ENCODE results near the gene IL17D.
A peak's percentile ranks its signal among the peaks of the same experiment; 100 is the strongest.

IL17D gene

GRCh38 chr13:20689291-20689690 lies 14.2 kb upstream of the IL17D start:
- no peak for DNase-seq (ENCODE audit: low read depth in 3 of 3)

GRCh38 chr13:20691616-20692015 lies 11.9 kb upstream of the IL17D start:
- no peak for DNase-seq (ENCODE audit: low read depth in 3 of 3)

- no peak for DNase-seq (ENCODE audit: low read depth in 3 of 3)
Measured at GRCh38 chr13:20696073-20696472, 7.4 kb upstream of the IL17D start.

GRCh38 chr13:20699715-20700114 lies 3.8 kb upstream of the IL17D start:
- DNase-seq (ENCODE audit: low read depth in 3 of 3): no peak

GRCh38 chr13:20700288-20700687 lies 3.2 kb upstream of the IL17D start:
- DNase-seq (ENCODE audit: low read depth in 3 of 3): no peak

- DNase-seq (ENCODE audit: low read depth in 3 of 3): no peak
Measured at GRCh38 chr13:20701461-20701860, 2.0 kb upstream of the IL17D start.

- no peak for DNase-seq (ENCODE audit: low read depth in 3 of 3)
Measured at GRCh38 chr13:20702530-20702914, 977 bp upstream of the IL17D start.

- DNase-seq (ENCODE audit: low read depth in 3 of 3): peak; percentile 43 to 70 (median 50)
Measured at GRCh38 chr13:20703780-20704458, 420 bp downstream of the IL17D start.

- no peak for DNase-seq (ENCODE audit: low read depth in 3 of 3)
Measured at GRCh38 chr13:20704459-20705069, 1.1 kb downstream of the IL17D start.

- DNase-seq (ENCODE audit: low read depth in 3 of 3): no peak
Measured at GRCh38 chr13:20706661-20707060, 3.2 kb downstream of the IL17D start.

GRCh38 chr13:20708216-20708615 lies 4.7 kb downstream of the IL17D start:
- DNase-seq (ENCODE audit: low read depth in 3 of 3): no peak

GRCh38 chr13:20709369-20709768 lies 5.9 kb downstream of the IL17D start:
- DNase-seq (ENCODE audit: low read depth in 3 of 3): no peak

- DNase-seq (ENCODE audit: low read depth in 3 of 3): no peak
Measured at GRCh38 chr13:20709782-20710181, 6.3 kb downstream of the IL17D start.

- no peak for DNase-seq (ENCODE audit: low read depth in 3 of 3)
Measured at GRCh38 chr13:20711301-20712044, 8.0 kb downstream of the IL17D start.

GRCh38 chr13:20713014-20713376 lies 9.5 kb downstream of the IL17D start:
- no peak for DNase-seq (ENCODE audit: low read depth in 3 of 3)

- DNase-seq (ENCODE audit: low read depth in 3 of 3): no peak
Measured at GRCh38 chr13:20713751-20714150, 10.3 kb downstream of the IL17D start.

- no peak for DNase-seq (ENCODE audit: low read depth in 3 of 3)
Measured at GRCh38 chr13:20714161-20714560, 10.7 kb downstream of the IL17D start.

- no peak for DNase-seq (ENCODE audit: low read depth in 3 of 3)
Measured at GRCh38 chr13:20714563-20715329, 11.2 kb downstream of the IL17D start.

- DNase-seq (ENCODE audit: low read depth in 3 of 3): no peak
Measured at GRCh38 chr13:20715330-20715712, 11.8 kb downstream of the IL17D start.

- no peak for DNase-seq (ENCODE audit: low read depth in 3 of 3)
Measured at GRCh38 chr13:20716951-20717350, 13.5 kb downstream of the IL17D start.

GRCh38 chr13:20717581-20718542 lies 14.4 kb downstream of the IL17D start:
- no peak for DNase-seq (ENCODE audit: low read depth in 3 of 3)

Measured in stimulated activated CD4-positive, alpha-beta T cell treated with anti-CD3 and anti-CD28 coated beads, TNF-alpha, amount 100 ng/mL, for 24 hours (primary cell).